PC-3 (cell line): ENCODE results near the gene RPL19.

Experiments
- EZH2 ChIP-seq: fragments of 300-600 bp; sonication (generic); IDR thresholded peaks from one replicate; pipeline ENCODE4 v1.6.1; 2017; ENCODE audit warnings: antibody characterized with exemption, mild to moderate bottlenecking, low read length; ENCODE audit not compliant: unreplicated experiment
- EZH2phosphoT487 ChIP-seq: fragments of 300-600 bp; sonication (generic); IDR thresholded peaks from 2 replicates; pipeline ENCODE4 v1.6.1; 2018; ENCODE audit warnings: mild to moderate bottlenecking, antibody characterized with exemption, low read length, borderline replicate concordance
- TF ChIP-seq, protein P1 (sequence below): fragments of 300-600 bp; sonication (generic); conservative IDR thresholded peaks from 2 replicates; pipeline ENCODE4 v1.5.1; 2017; ENCODE audit warnings: antibody characterized with exemption, low read depth, mild to moderate bottlenecking, low read length

DNA sequence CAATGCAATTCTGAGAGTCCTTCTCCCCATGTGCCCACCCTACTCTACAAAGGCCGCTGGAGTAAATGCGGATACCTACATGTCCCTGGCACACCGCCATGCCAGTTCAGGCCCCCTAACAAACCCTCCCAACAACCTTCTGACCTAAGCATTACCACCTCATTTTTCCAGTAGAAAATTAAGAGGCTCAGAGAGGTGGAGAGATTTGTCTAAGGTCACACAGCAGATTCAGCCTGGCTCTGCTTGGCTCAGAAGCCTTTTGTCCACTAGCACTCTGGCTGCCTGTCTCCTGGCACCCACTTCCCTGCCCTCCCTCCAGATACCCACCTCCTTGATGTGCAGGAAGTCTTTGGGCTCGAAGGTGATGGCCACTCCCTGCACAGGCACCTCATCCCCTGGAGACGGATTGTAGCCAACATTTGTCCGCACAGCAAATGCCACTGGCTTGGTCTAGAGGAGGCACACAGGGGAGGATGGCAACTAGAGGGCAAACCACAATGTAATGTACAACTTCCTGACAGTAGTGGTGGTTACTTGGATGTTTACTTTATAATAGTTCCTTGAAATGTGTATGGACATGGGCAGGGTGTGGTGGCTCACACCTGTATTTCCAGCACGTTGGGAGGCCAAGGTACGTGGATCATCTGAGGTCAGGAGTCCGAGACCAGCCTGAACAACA lies 12.8 kb upstream of the RPL19 start:
- TF ChIP-seq, protein P1, sequence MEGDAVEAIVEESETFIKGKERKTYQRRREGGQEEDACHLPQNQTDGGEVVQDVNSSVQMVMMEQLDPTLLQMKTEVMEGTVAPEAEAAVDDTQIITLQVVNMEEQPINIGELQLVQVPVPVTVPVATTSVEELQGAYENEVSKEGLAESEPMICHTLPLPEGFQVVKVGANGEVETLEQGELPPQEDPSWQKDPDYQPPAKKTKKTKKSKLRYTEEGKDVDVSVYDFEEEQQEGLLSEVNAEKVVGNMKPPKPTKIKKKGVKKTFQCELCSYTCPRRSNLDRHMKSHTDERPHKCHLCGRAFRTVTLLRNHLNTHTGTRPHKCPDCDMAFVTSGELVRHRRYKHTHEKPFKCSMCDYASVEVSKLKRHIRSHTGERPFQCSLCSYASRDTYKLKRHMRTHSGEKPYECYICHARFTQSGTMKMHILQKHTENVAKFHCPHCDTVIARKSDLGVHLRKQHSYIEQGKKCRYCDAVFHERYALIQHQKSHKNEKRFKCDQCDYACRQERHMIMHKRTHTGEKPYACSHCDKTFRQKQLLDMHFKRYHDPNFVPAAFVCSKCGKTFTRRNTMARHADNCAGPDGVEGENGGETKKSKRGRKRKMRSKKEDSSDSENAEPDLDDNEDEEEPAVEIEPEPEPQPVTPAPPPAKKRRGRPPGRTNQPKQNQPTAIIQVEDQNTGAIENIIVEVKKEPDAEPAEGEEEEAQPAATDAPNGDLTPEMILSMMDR: no peak
- TF ChIP-seq EZH2 (no peak), EZH2phosphoT487 (no peak)
